GM12892 (cell line): ENCODE results near the gene CLEC18C.
"Not testable (repeated sequence)": the region's sequence is repeated elsewhere in the genome, so short reads cannot be mapped to it uniquely, and the experiment has no call there.

ENCODE experiments used
- POLR2A ChIP-seq: IDR thresholded peaks from 2 replicates; pipeline ENCODE4 v1.6.1; 2011; ENCODE audit warnings: low read depth, low read length, control low read depth
- POLR2AphosphoS5 ChIP-seq: IDR thresholded peaks from 2 replicates; pipeline ENCODE4 v1.6.1; 2011; ENCODE audit warnings: low read depth, low read length, control low read depth
- TAF1 ChIP-seq: IDR thresholded peaks from 2 replicates; pipeline ENCODE4 v1.6.1; 2011; ENCODE audit warnings: low read depth, mild to moderate bottlenecking, control low read depth, low read length, borderline replicate concordance

GRCh38 chr16:70218586-70218985 lies 45.0 kb downstream of the CLEC18C start:
- TF ChIP-seq POLR2A, POLR2AphosphoS5, TAF1: not testable (repeated sequence)
